Epidermal melanocyte (primary cell): ENCODE measurements around the gene SLC1A2.
A peak's percentile ranks its signal among the peaks of the same experiment; 100 is the strongest.

Experiments used
- DNase-seq: peaks from one replicate; pipeline ENCODE4 v3.0.0; 2011; ENCODE audit warnings: low spot score; ENCODE audit not compliant: insufficient read length

Gene SLC1A2

GRCh38 chr11:35276396-35277145 is 142.8 kb downstream of the SLC1A2 start:
- DNase-seq, result no peak

GRCh38 chr11:35275786-35276170 is 143.6 kb downstream of the SLC1A2 start:
- no peak for DNase-seq

GRCh38 chr11:35274909-35275785 is 144.2 kb downstream of the SLC1A2 start:
- DNase-seq, result peak; percentile 44

GRCh38 chr11:35272391-35272902 is 146.9 kb downstream of the SLC1A2 start:
- no peak for DNase-seq

GRCh38 chr11:35271031-35271430 is 148.3 kb downstream of the SLC1A2 start:
- no peak for DNase-seq

GRCh38 chr11:35270342-35270741 is 149.0 kb downstream of the SLC1A2 start:
- DNase-seq, result no peak

- DNase-seq, result no peak
These were observed 151.9 kb downstream of the SLC1A2 start for GRCh38 chr11:35267504-35267903.

- no peak for DNase-seq
These were observed 153.5 kb downstream of the SLC1A2 start for GRCh38 chr11:35265755-35266454.

- no peak for DNase-seq
These were observed 156.6 kb downstream of the SLC1A2 start for GRCh38 chr11:35262735-35263134.

GRCh38 chr11:35262056-35262455 is 157.3 kb downstream of the SLC1A2 start:
- no peak for DNase-seq

- no peak for DNase-seq
These were observed 158.2 kb downstream of the SLC1A2 start for GRCh38 chr11:35261197-35261596.

GRCh38 chr11:35260342-35260985 is 158.9 kb downstream of the SLC1A2 start:
- DNase-seq, result no peak

- DNase-seq, result no peak
These were observed 159.8 kb downstream of the SLC1A2 start for GRCh38 chr11:35259529-35259928.

- DNase-seq, result no peak
These were observed 162.1 kb downstream of the SLC1A2 start for GRCh38 chr11:35257281-35257680.

- DNase-seq, result no peak
These were observed 163.1 kb downstream of the SLC1A2 start for GRCh38 chr11:35256296-35256695.

GRCh38 chr11:35255514-35255913 is 163.8 kb downstream of the SLC1A2 start:
- DNase-seq, result no peak

- DNase-seq, result no peak
These were observed 166.1 kb downstream of the SLC1A2 start for GRCh38 chr11:35253237-35253636.

- no peak for DNase-seq
These were observed 168.7 kb downstream of the SLC1A2 start for GRCh38 chr11:35250621-35251020.

- no peak for DNase-seq
These were observed 169.2 kb downstream of the SLC1A2 start for GRCh38 chr11:35250192-35250591.

- no peak for DNase-seq
These were observed 170.6 kb downstream of the SLC1A2 start for GRCh38 chr11:35248558-35249323.
